Stimulated activated CD8-positive, alpha-beta memory T cell treated with anti-CD3 and anti-CD28 coated beads, Interleukin-2, amount 100 ng/mL, for 1 hour (primary cell): ENCODE results near the gene CLASP1.
"Not testable (repeated sequence)": the region's sequence is repeated elsewhere in the genome, so short reads cannot be mapped to it uniquely, and the experiment has no call there.

Experiments
- DNase-seq, 2 donors: peaks; one replicate each; pipeline ENCODE4 v3.0.0-alpha.2; 2020; ENCODE audit warnings: low read depth in 2 of 2

CLASP1 gene

GRCh38 chr2:121617042-121617599 lies 32.1 kb downstream of the CLASP1 start:
- DNase-seq, result no peak

DNA sequence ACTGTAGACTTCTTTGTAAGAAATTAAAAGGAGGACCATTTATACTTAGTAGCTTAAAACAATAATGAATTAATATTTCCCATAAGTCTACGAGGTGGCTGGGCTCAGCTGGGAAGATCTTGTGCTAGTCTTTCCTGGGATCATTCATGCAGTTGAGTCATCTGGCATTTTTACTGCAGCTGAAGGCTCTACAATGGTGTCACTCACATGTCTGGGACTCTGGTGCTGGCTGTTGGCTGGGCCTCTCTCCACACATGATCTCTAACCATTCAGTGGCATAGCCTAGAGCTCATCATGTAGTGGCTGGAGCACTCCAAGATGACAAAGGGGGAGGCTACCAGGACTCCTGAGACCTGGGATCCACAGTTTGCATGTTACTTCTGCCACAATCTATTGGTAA lies 35.5 kb downstream of the CLASP1 start:
- no peak for DNase-seq

- no peak for DNase-seq
Measured at GRCh38 chr2:121613152-121613551, 36.1 kb downstream of the CLASP1 start.

GRCh38 chr2:121611730-121612705 lies 37.2 kb downstream of the CLASP1 start:
- no peak for DNase-seq

DNA sequence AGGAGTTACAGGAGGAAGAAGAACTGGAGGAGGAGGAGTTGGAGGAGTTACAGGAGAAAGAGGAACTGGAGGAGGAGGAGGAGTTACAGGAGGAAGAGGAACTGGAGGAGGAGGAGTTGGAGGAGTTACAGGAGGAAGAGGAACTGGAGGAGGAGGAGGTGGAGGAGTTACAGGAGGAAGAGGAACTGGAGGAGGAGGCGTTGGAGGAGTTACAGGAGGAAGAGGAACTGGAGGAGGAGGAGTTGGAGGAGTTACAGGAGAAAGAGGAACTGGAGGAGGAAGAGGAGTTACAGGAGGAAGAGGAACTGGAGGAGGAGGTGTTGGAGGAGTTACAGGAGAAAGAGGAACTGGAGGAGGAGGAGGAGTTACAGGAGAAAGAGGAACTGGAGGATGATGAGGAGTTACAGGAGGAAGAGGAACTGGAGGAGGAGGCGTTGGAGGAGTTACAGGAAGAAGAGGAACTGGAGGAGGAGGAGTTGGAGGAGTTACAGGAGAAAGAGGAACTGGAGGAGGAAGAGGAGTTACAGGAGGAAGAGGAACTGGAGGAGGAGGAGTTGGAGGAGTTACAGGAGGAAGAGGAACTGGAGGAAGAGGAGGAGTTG lies 38.1 kb downstream of the CLASP1 start:
- not testable (repeated sequence) for DNase-seq

GRCh38 chr2:121610487-121610874 lies 38.8 kb downstream of the CLASP1 start:
- not testable (repeated sequence) for DNase-seq

DNA sequence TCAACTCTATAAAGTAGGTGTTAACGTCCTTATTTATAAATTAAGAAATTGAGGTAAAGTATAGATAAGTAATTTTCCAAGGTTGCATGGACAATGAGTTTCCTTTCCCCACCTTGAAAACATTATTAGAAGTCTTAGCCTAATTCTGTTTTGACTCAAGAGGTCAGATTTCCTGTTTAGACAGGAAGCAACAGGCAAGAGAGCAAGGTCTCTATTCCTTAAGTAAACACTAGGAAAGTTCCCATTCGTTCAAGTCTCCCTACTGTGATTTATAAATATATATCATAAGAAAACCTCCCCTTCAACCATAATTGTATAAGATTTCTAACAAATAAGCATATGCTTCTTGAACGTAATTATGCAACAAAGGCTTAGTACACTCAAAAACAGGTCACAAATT lies 40.3 kb downstream of the CLASP1 start:
- no peak for DNase-seq

DNA sequence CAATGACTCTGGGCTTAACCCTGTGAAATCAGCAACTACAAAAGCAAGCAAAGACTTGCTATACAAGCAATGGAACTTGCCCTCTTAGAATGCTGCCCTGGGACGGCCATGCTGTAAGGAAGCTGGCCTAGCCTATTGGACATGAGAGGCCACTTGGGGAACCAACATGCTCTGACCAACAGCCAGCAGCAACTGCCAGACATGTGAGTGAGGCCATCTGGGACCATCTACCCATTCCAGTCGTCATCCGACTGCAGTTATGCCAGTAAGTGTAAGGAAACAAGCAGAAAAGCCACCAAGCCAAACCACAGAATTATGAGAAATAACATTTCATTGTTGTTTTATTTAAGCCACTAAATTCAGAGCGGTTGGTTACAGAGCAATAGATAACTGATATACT lies 40.9 kb downstream of the CLASP1 start:
- DNase-seq, result no peak

- DNase-seq, result no peak
Measured at GRCh38 chr2:121605820-121606733, 43.2 kb downstream of the CLASP1 start.

DNA sequence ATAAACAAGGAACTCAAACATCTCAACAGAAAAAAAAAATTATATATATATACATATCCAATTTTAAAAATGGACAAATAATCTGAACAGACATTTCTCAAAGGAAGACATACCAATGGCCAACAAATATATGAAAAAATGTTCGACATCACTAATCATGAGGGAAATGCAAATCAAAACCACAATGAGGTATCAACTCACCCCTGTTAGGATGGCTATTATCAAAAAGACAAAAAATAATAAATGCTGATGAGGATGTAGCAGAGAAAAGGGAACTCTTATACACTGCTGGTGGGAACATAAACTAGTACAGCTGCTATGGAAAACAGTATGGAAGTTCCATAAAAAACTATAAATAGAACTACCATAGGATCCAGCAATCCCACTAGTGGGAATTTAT lies 46.1 kb downstream of the CLASP1 start:
- no peak for DNase-seq

DNA sequence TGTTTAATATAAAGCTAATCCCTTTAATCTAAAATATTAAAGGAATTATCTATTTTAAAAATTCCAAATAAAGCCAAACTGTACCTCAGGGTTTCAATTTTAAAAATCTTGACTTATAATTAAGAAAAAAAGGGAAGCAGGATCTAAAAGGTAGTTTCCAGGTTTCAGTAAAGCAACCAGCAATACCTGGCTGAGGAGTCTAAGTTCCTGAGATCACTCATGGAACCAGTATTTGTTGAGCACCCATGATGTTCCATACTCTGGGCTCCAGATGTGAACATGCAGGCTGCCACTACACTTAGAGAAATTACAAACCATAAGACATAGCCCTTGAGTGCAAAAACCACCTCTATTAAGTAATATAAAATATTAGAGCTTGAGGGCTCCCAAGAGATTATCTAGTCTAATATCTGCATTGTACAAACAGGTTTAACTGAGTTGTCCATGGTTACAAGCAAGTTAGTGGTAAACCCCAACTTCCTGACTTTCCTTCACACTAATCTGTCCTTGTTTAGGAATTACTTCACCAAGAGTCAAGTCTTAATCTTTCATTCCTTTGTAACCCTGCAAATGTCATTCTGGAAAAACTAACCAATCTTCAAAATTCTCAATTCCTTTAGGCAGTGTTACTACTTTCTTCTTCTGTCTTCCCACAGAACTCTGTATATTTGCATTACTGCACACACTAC lies 49.2 kb downstream of the CLASP1 start:
- DNase-seq, result no peak

- no peak for DNase-seq
Measured at GRCh38 chr2:121598087-121598486, 51.2 kb downstream of the CLASP1 start.

DNA sequence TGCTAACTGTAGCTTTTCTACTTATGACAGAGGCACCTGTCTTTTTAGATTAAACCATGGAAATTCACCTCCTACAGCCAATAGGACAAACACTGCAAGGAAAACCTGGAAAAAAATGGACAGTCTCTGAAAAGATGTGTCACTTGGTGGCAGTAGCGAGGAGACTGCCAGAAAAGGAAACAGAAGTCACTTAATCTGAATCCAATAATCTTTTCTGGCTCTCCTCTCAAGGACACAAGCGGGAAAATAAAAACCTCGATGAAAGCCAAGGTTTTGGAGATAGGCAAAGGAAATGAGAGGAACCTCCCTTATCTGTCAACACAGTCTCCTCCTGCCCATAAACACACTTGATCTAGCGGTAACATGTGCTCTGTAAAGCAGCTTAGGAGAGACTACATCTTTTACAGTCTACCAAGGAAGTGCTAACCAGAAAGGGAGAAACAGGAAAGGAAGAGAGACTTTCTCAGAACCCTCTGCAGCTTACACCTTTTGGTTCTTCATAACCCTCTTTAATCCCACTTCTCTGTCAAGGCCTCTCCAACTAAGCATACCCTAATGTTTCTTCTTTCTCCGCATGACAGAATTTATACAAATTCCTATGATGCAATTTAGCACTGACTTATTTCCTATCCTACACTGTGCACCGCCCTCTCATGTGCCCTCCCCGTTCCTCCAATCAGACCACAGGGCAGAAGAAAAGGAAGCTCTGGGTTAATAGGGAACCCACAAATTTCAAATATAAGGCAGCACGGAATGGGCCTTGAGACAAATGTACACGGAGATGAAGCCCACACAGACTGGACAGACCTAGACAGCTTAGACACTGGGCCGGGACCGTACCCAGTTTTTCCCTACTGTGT lies 52.8 kb downstream of the CLASP1 start:
- no peak for DNase-seq

- DNase-seq, result no peak
Measured at GRCh38 chr2:121595012-121595891, 54.0 kb downstream of the CLASP1 start.

DNA sequence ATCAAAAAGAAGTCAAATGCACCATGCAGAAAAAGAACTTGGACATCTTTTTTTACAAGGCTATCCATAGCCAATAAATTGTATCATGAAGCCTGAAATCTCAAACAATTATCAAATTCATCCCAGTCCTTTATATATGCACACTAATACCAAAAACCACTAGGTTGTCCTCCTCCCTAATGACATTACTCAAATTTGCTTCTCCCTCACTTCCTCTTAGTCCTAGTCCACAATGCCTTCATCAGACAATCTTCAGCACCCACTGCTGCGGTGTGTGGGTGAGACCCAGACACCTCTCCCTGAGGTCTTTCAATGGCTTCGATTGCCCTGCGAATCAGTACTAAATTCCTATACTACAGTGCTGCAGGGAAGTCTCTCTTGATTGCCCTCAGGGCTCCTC lies 58.1 kb downstream of the CLASP1 start:
- no peak for DNase-seq

DNA sequence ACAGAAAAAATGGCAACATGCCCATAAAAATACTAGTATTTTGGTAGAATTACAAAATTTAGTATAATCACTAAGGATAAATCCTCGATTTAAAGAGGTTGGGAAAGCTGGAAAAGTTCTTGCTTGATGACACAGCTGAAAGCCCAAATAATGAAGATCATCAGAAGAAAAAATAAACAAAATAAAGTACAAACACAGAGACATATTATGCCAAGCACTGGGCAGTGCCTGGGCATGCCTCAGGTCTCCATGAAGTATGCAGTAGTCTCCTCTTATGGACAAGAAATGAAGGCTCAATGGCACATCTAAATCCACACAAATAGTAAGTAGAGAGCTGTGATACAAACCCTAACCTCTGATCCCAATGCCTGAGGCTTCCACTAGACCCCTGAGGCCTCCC lies 60.9 kb downstream of the CLASP1 start:
- DNase-seq, result no peak

DNA sequence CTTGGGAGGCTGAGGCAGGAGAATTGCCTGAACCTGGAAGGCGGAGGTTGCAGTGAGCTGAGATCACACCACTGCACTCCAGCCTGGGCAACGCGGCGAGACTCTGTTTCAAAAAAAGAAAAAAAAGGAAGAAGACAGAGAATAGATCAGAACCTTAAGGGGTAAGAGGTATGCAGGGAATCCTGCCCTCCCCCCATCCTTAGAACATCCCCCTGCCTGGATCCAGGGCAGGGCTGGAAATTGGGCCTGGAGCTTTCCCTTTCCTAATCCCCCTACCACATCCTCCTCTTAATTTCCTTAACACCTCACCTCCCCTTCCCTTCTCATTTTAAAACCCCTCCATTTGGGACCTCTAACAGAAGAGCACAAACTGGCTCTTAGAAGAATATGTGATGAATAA lies 62.1 kb downstream of the CLASP1 start:
- DNase-seq, result no peak

DNA sequence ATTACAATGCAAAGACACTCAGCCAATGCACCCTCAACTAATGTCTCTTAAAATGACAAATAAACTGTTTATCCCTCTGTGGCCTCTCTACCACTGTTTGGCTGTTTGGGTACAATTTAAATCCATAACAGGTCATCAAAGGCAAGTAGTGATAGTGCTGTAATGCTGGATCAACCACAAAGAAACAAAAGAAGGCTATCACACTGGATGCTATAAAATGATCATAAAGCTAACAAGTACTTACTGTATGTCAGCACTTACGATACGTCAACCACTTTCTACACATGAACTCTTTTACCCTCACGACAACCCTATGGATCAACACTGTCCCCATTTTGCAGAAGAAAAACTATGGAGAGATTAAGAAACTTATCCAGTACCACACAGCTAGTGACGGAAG lies 64.5 kb downstream of the CLASP1 start:
- DNase-seq, result no peak

GRCh38 chr2:121583555-121583954 lies 65.7 kb downstream of the CLASP1 start:
- no peak for DNase-seq
